ENCODE results near the gene BMERB1.
"Not testable (repeated sequence)": the region's sequence is repeated elsewhere in the genome, so short reads cannot be mapped to it uniquely, and the experiment has no call there.

The BMERB1 gene

GRCh38 chr16:15529673-15530072 is 95.3 kb downstream of the BMERB1 start:
- no peak for DNase-seq

GRCh38 chr16:15530085-15530484 is 95.7 kb downstream of the BMERB1 start:
- no peak for DNase-seq

- no peak for DNase-seq
Observed at GRCh38 chr16:15532825-15533224, 98.4 kb downstream of the BMERB1 start.

GRCh38 chr16:15533386-15533785 is 99.0 kb downstream of the BMERB1 start:
- DNase-seq: no peak

GRCh38 chr16:15535772-15536171 is 101.4 kb downstream of the BMERB1 start:
- no peak for DNase-seq

GRCh38 chr16:15536843-15537242 is 102.5 kb downstream of the BMERB1 start:
- DNase-seq: no peak

GRCh38 chr16:15538507-15538906 is 104.1 kb downstream of the BMERB1 start:
- DNase-seq: no peak

- no peak for DNase-seq
Observed at GRCh38 chr16:15539197-15539596, 104.8 kb downstream of the BMERB1 start.

GRCh38 chr16:15542261-15542660 is 107.9 kb downstream of the BMERB1 start:
- DNase-seq: no peak

- DNase-seq: no peak
Observed at GRCh38 chr16:15542734-15543347, 108.5 kb downstream of the BMERB1 start.

- DNase-seq: no peak
Observed at GRCh38 chr16:15544405-15544804, 110.0 kb downstream of the BMERB1 start.

GRCh38 chr16:15545544-15545943 is 111.2 kb downstream of the BMERB1 start:
- DNase-seq: no peak

- not testable (repeated sequence) for DNase-seq
Observed at GRCh38 chr16:15547072-15547767, 112.8 kb downstream of the BMERB1 start.

GRCh38 chr16:15547768-15548096 is 113.3 kb downstream of the BMERB1 start:
- DNase-seq: no peak

GRCh38 chr16:15548482-15548891 is 114.1 kb downstream of the BMERB1 start:
- DNase-seq: no peak

- DNase-seq: no peak
Observed at GRCh38 chr16:15552507-15552906, 118.1 kb downstream of the BMERB1 start.

- DNase-seq: no peak
Observed at GRCh38 chr16:15553313-15554088, 119.1 kb downstream of the BMERB1 start.

- DNase-seq: no peak
Observed at GRCh38 chr16:15556130-15556529, 121.7 kb downstream of the BMERB1 start.

GRCh38 chr16:15557258-15557657 is 122.9 kb downstream of the BMERB1 start:
- no peak for DNase-seq

- DNase-seq: no peak
Observed at GRCh38 chr16:15559176-15559575, 124.8 kb downstream of the BMERB1 start.

- no peak for DNase-seq
Observed at GRCh38 chr16:15564604-15565339, 130.4 kb downstream of the BMERB1 start.

GRCh38 chr16:15566095-15566494 is 131.7 kb downstream of the BMERB1 start:
- DNase-seq: no peak

- DNase-seq: no peak
Observed at GRCh38 chr16:15567823-15568222, 133.4 kb downstream of the BMERB1 start.

Data from activated CD4-positive, alpha-beta T cell treated with anti-CD3 and anti-CD28 coated beads for 4 hours (primary cell).